Vagina (tissue), 2 donors: Measurements from ENCODE around the gene ZBTB47.

ENCODE experiments used
- POLR2AphosphoS5 ChIP-seq, 2 donors: sonication (generic); formaldehyde crosslinking; IDR thresholded peaks; one replicate each; pipeline ENCODE4 v1.9.0; 2017; ENCODE audit warnings: antibody characterized with exemption in 2 of 2, mild to moderate bottlenecking in 2 of 2, low read depth in 1 of 2; ENCODE audit not compliant: insufficient read depth in 1 of 2
- TF ChIP-seq, protein P1 (sequence below), 3 experiments: fragments of 450-650 bp in 2 of 3; fragments of 200-600 bp in 1 of 3; sonication (generic) in 1 of 3; IDR thresholded peaks; one replicate each; pipeline ENCODE4 v1.5.1; 2017 to 2019; ENCODE audit warnings: antibody characterized with exemption in 3 of 3, mild to moderate bottlenecking in 2 of 3, moderate library complexity in 2 of 3

DNA sequence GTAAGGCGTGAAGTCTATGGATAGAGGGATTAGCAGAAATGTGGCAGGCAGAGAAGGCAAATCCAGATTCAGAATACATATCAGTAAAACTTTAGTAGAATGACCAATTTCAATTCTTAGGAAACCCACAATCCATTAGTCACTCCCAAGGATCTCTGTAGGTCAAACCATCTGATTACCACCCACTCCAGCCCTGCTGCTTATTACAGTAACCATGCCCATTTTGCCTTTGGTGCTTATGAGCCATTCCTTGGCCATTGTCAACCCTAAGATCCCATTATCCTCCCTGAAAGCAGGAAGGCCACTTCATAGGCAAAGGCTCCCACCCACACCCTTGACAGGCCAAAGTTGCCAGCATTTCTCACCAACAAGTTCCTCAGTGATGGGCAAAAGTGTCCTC lies 26.8 kb downstream of the ZBTB47 start:
- TF ChIP-seq, protein P1, sequence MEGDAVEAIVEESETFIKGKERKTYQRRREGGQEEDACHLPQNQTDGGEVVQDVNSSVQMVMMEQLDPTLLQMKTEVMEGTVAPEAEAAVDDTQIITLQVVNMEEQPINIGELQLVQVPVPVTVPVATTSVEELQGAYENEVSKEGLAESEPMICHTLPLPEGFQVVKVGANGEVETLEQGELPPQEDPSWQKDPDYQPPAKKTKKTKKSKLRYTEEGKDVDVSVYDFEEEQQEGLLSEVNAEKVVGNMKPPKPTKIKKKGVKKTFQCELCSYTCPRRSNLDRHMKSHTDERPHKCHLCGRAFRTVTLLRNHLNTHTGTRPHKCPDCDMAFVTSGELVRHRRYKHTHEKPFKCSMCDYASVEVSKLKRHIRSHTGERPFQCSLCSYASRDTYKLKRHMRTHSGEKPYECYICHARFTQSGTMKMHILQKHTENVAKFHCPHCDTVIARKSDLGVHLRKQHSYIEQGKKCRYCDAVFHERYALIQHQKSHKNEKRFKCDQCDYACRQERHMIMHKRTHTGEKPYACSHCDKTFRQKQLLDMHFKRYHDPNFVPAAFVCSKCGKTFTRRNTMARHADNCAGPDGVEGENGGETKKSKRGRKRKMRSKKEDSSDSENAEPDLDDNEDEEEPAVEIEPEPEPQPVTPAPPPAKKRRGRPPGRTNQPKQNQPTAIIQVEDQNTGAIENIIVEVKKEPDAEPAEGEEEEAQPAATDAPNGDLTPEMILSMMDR (IDR thresholded peaks at IDR 0.05), result no peak
- no peak for TF ChIP-seq POLR2AphosphoS5 (IDR thresholded peaks at IDR 0.05; ENCODE audit: insufficient read depth in 1 of 2, low read depth in 1 of 2)
